Pancreas (tissue), 10 donors: Measurements from ENCODE around the gene FAM120AOS. TPM values are rescaled to one million over a fixed set of nuclear protein-coding genes. Genes with fewer than 3 reads are reported as not detected.

Experiments used
- ATAC-seq, 4 donors: fragments of 200-7000 bp; cut with Tn5 transposase; one replicate each; pipeline versions ENCODE4 v1.8.0 to v1.9.1; 2020; ENCODE audit warnings: mild to moderate bottlenecking in 4 of 4, moderate library complexity in 4 of 4
- DNase-seq, 6 donors: peaks; one replicate each; pipeline ENCODE4 v3.0.0-alpha.2; 2020
- FAIRE-seq: peaks from 2 replicates; lab custom pipeline; 2012; peaks lifted over from hg19 to GRCh38; lab: Jason Lieb, UNC
- H3K27ac ChIP-seq, 4 donors: fragments of 200-600 bp; sonication (generic); 1 replicate in 3 of 4; 2 replicates in 1 of 4; pipeline versions ENCODE4 v1.5.0 to v1.8.0; 2020
- H3K27me3 ChIP-seq, 4 donors: fragments of 200-600 bp; one replicate each; pipeline ENCODE4 v1.8.0; 2021
- H3K36me3 ChIP-seq, 3 donors: fragments of 200-600 bp; sonication (generic) in 1 of 3; one replicate each; pipeline versions ENCODE4 v1.5.0 to v1.8.0; 2020 to 2021
- H3K4me1 ChIP-seq, 3 donors: fragments of 200-600 bp; one replicate each; pipeline ENCODE4 v1.8.0; 2021
- H3K4me3 ChIP-seq, 4 donors: fragments of 200-600 bp; sonication (generic) in 2 of 4; one replicate each; pipeline versions ENCODE4 v1.5.0 to v1.8.0; 2020 to 2021
- H3K9me3 ChIP-seq, 4 donors: fragments of 200-600 bp; one replicate each; pipeline ENCODE4 v1.8.0; 2021
- WGBS, 2 donors: extraction: QIAGEN DNeasy Blood & Tissue Kit; methylation state at CpG; one replicate each; pipeline ENCODE4 v1.1.7; 2013; 5-methylcytosine and 5-hydroxymethylcytosine counted together
- intact Hi-C, 3 donors: fragments of 100-400 bp; cut with DNase I; formaldehyde crosslinking; loops; one replicate each; pipeline versions ENCODE4 v1.11.1 to v1.14.2; 2022
- polyA plus RNA-seq, 2 donors: library from polyadenylated mRNA; stranded (reverse); fragments of 200-250 nt; gene quantifications; one replicate each; pipeline ENCODE4 v1.2.3, GENCODE V29; 2013
- total RNA-seq, 6 donors: library from RNA; stranded (reverse); fragmentation: NEBNext Ultra II Directional in 4 of 6; extraction: Animal tissue kit (Norgen Biotek cat#: 25700) in 4 of 6; gene quantifications; one replicate each; pipeline versions ENCODE4 v1.2.1 to v1.2.4, GENCODE V29; 2021 to 2023
- TF ChIP-seq, protein P1 (sequence below), 4 donors: fragments of 200-600 bp; sonication (generic) in 3 of 4; IDR thresholded peaks; one replicate each; pipeline versions ENCODE4 v1.5.0 to v1.8.0; 2021; ENCODE audit warnings: antibody characterized with exemption in 4 of 4
- donor health status: healthy with polysubstance abuse.
- donor health status: DM: no; HTN: no; CAD: no; lungs with moderate emphysema.
- donor health status: DM: no; HTN: no; CAD: no.
- donor health status: control.
- donor health status: control.
- donor health status: Bipolar disorder and iron deficiency.
- donor health status: DM: yes; HTN: yes; CAD: no.
- donor health status: DM: no; HTN: no; CAD: no.
- donor health status: DM: no; HTN: no; CAD: no.
- donor health status: DM: yes; HTN: yes; CAD: no.

Gene FAM120AOS
- total and polyA plus RNA-seq, 8 donors, result 15.7 to 28.1 (median 21.3) TPM

DNA sequence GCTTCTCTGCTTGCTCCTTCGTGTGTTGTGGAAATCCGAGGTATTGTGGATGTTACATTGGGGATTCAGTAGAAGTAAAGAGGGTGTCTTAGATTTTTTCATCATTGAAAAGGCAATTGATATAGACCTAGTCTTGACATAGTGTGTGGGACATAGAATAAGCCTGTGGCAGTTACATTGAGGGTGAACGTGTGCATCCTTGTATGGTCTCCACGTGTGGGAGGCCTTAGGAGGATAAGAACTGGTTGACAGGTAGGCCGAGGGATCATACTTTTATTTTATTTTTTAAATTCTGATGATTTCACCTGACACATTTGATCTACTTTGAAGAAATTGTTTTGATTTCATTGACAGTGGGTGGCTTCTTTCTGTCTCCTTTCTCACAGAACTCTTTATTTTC lies 17.0 kb upstream of the FAM120AOS start:
- FAIRE-seq (no peak), ATAC-seq (no peak), DNase-seq (no peak)
- H3K27ac ChIP-seq, result no peak overlapping the region
- H3K9me3 ChIP-seq, result no peaks in the 10 kb centered on the region
- TF ChIP-seq, protein P1, sequence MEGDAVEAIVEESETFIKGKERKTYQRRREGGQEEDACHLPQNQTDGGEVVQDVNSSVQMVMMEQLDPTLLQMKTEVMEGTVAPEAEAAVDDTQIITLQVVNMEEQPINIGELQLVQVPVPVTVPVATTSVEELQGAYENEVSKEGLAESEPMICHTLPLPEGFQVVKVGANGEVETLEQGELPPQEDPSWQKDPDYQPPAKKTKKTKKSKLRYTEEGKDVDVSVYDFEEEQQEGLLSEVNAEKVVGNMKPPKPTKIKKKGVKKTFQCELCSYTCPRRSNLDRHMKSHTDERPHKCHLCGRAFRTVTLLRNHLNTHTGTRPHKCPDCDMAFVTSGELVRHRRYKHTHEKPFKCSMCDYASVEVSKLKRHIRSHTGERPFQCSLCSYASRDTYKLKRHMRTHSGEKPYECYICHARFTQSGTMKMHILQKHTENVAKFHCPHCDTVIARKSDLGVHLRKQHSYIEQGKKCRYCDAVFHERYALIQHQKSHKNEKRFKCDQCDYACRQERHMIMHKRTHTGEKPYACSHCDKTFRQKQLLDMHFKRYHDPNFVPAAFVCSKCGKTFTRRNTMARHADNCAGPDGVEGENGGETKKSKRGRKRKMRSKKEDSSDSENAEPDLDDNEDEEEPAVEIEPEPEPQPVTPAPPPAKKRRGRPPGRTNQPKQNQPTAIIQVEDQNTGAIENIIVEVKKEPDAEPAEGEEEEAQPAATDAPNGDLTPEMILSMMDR (IDR thresholded peaks at IDR 0.05), result no peak
- intact Hi-C loops, result no loop called here
- no peaks in the 10 kb centered on the region for H3K27me3 ChIP-seq
- H3K4me1 ChIP-seq, result peaks cover 25 to 51% (median 34%) of the 10 kb centered on the region in 3 donors
- WGBS, 2 donors, result 90% methylated on average over 5 of the region's 5 CpGs
- H3K4me3 ChIP-seq, result no peak overlapping the region
- no peaks in the 10 kb centered on the region for H3K36me3 ChIP-seq

DNA sequence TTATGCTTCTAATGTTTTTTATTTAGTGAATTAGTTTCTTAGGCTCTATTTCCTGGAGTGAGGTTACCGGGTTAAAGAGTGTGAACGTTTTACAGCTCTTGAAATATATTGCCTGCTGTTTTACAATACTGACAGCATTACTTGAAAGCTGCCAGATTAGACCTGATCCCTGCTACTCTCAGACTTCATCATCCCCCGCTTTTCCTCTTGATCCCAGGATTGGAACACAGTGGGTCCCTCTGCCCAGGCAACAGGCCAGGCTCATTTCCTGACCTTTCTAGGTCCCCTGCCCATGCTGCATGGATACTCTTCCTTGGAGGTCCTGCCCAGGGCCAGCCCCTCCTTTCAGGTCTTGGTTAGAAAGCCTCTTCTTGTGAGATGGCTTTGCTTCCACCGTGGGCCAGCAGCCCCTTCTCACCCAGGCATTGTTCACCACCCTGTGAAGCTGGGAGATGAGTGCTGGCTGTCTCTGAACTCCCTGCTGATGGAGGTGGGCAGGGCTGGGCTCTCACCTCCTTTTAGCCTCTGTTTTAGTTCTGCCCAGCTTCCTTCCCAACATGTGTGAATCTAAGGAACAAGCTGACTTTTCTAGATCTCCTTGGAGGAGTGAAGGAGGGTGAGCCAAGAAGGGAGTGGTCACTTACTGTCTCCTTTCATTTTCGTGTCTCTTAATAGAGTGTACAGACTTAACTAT lies 15.5 kb upstream of the FAM120AOS start:
- ATAC-seq (peak in 3 of 4 donors; percentile 14 to 26 (median 18)), FAIRE-seq (no peak), DNase-seq (no peak)
- 31 to 37% methylated on average over 5 of the region's 5 CpGs for WGBS, 2 donors
- H3K27me3 ChIP-seq, result no peaks in the 10 kb centered on the region
- intact Hi-C loops, result no loop called here
- H3K27ac ChIP-seq, result peak overlapping the region in 2 of 4 donors; percentile 8 to 65
- H3K9me3 ChIP-seq, result no peaks in the 10 kb centered on the region
- H3K36me3 ChIP-seq, result no peaks in the 10 kb centered on the region
- H3K4me3 ChIP-seq, result no peak overlapping the region
- TF ChIP-seq, protein P1 (IDR thresholded peaks at IDR 0.05), result no peak
- H3K4me1 ChIP-seq, result peaks cover 31 to 56% (median 46%) of the 10 kb centered on the region in 3 donors

DNA sequence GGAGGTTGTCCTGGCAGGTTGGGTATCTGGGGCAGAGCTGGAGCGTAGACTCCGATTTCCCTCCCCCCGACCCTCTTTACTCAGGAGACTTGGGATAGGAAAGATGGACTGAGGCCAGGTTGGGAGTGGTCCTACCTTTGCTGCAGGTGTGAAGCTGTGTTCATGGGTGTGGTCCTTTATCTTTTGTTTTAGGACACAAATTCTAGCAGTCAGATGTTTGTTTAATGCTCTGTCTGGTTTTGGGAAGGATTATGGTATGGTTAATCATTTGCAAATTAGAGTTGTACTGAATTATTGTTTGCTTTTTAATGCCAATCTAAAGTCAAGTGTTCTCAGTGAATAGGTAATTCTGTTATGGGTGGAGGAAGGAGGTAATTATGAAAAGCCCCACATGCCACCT lies 14.1 kb upstream of the FAM120AOS start:
- Histone ChIP-seq H3K4me3 (no peak overlapping the region), H3K27ac (peak overlapping the region in 2 of 4 donors; percentile 48 to 65), H3K4me1 (peaks cover 31 to 56% (median 46%) of the 10 kb centered on the region in 3 donors), H3K36me3 (no peaks in the 10 kb centered on the region), H3K27me3 (no peaks in the 10 kb centered on the region), H3K9me3 (no peaks in the 10 kb centered on the region)
- intact Hi-C loops, result no loop called here
- peak in 3 of 4 donors; percentile 47 to 52 (median 47) for ATAC-seq
- no peak for FAIRE-seq
- 15 to 18% methylated on average over 3 of the region's 3 CpGs for WGBS, 2 donors
- TF ChIP-seq, protein P1 (IDR thresholded peaks at IDR 0.05), result no peak
- peak in 1 of 6 donors; percentile 34 for DNase-seq

DNA sequence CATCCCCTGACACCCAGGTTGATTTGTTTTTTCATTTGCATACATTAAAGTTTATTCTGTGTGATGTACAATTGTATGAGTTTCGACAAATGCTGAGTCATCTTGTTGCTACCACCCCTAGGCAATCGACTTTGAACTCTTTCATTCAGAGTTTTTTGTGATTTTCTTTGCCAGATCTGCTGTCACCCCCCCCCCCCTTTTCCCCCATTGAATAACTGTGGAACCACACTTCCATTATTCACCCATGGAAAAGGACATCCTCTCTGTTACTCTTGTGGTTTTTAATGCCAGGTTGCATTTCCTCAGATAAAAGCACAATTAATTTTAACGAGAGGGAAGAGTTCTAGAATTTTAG lies 13.7 kb upstream of the FAM120AOS start:
- FAIRE-seq, result no peak
- intact Hi-C loops, result no loop called here
- peak overlapping the region in 2 of 4 donors; percentile 65 to 66 for H3K27ac ChIP-seq
- DNase-seq, result no peak
- H3K9me3 ChIP-seq, result no peaks in the 10 kb centered on the region
- no peaks in the 10 kb centered on the region for H3K27me3 ChIP-seq
- peak in 1 of 4 donors; percentile 20 for ATAC-seq
- H3K4me3 ChIP-seq, result no peak overlapping the region
- H3K36me3 ChIP-seq, result no peaks in the 10 kb centered on the region
- WGBS, 2 donors, result 21 to 23% methylated on average over 3 of the region's 3 CpGs
- TF ChIP-seq, protein P1 (IDR thresholded peaks at IDR 0.05), result no peak
- peaks cover 31 to 56% (median 46%) of the 10 kb centered on the region in 3 donors for H3K4me1 ChIP-seq
